Adipose tissue (tissue), 3 donors: ENCODE measurements around the gene RANBP17. TPM values are rescaled to one million over a fixed set of nuclear protein-coding genes. Genes with fewer than 3 reads are reported as not detected.

ENCODE experiments used
- H3K27ac ChIP-seq: one replicate; pipeline ENCODE4 v1.5.1; 2013; ENCODE audit warnings: low read depth, low read length
- WGBS, 3 donors: extraction: QIAGEN DNeasy Blood & Tissue Kit; methylation state at CpG; one replicate each; pipeline ENCODE4 v1.1.7; 2013; 5-methylcytosine and 5-hydroxymethylcytosine counted together
- polyA plus RNA-seq, 3 donors: library from polyadenylated mRNA; stranded (reverse); fragments of 200-250 nt; gene quantifications; one replicate each; pipeline ENCODE4 v1.2.3, GENCODE V29; 2013
- donor health status: healthy with polysubstance abuse.
- donor health status: Bipolar disorder and iron deficiency.
- donor health status: healthy.

The RANBP17 gene
- polyA plus RNA-seq, 3 donors, result 0.85 to 1.2 (median 1.1) TPM

DNA sequence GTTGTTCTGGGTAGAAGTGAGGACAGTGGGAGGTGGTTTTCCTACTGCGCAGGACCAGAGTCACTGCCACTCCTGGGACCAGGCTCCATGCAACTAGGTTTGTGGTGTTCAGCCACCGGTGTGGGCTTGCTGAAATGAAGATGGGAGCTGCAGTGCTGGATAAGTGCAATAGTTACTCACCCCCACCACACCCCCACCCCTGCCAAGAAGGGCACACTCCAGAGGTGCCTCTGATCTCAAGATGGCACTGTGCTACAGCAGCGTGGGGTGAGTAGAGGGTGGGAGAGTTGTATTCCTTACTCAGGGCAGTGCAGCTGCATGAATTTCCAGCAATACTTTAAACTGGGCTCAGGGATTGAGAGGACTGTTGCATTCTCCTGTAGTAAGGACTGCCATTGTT is 259.8 kb downstream of the RANBP17 start:
- no peak overlapping the region for H3K27ac ChIP-seq
- WGBS, 3 donors, result 95 to 98% (median 98%) methylated on average over 3 of the region's 3 CpGs

GRCh38 chr5:171122372-171122771 is 260.6 kb downstream of the RANBP17 start:
- 73 to 84% (median 83%) methylated on average over 2 of the region's 2 CpGs for WGBS, 3 donors
- H3K27ac ChIP-seq, result no peak overlapping the region

GRCh38 chr5:171123417-171123816 is 261.6 kb downstream of the RANBP17 start:
- 83 to 95% (median 87%) methylated on average over 4 of the region's 4 CpGs for WGBS, 3 donors
- no peak overlapping the region for H3K27ac ChIP-seq

- H3K27ac ChIP-seq, result no peak overlapping the region
- 79 to 90% (median 83%) methylated on average over 2 of the region's 2 CpGs for WGBS, 3 donors
Measured at GRCh38 chr5:171127314-171127713, 265.5 kb downstream of the RANBP17 start.

GRCh38 chr5:171128136-171128535 is 266.3 kb downstream of the RANBP17 start:
- 92 to 95% (median 94%) methylated on average over 4 of the region's 4 CpGs for WGBS, 3 donors
- no peak overlapping the region for H3K27ac ChIP-seq

DNA sequence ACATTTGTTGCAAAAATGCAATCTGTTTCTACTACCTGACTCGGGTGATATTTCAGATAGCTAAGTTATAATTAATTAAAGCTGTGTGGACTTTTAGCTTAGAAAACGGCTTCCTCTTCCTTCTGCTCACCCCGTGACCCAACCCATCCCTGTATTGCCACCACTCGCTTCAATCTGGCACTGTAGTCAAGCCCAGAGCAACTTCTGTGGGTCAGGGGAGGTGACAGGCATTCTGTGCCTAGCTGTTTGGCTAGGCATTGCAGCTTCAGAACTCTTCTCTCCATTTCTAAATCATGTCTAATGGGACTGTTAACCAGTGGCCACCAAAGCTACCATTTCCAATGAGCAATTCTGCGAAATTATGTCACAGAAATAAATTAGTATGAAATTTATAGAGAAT is 267.5 kb downstream of the RANBP17 start:
- H3K27ac ChIP-seq, result no peak overlapping the region
- 75 to 82% (median 81%) methylated on average over 5 of the region's 5 CpGs for WGBS, 3 donors

DNA sequence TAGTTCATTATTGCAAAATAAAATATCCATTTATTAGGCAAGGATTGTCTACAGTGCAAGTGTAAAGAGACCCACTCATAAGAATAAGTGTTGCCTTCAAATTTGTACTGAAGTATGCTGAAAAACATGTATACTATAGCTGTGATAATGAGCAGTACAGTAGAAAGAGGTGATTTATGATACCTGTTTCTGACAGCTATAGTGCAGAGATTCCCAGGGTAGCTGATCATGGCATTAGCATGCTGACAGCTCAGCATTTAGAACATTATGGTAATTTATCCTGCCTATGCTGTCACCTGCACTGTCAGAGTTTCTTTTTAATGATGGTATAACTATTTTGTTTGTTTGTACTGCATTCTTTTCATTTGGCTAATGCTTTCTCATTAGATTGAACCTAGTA is 269.7 kb downstream of the RANBP17 start:
- no peak overlapping the region for H3K27ac ChIP-seq

- WGBS, 3 donors, result 91 to 94% (median 94%) methylated on average over 1 of the region's 1 CpG
Measured at GRCh38 chr5:171137768-171138525, 276.1 kb downstream of the RANBP17 start.

DNA sequence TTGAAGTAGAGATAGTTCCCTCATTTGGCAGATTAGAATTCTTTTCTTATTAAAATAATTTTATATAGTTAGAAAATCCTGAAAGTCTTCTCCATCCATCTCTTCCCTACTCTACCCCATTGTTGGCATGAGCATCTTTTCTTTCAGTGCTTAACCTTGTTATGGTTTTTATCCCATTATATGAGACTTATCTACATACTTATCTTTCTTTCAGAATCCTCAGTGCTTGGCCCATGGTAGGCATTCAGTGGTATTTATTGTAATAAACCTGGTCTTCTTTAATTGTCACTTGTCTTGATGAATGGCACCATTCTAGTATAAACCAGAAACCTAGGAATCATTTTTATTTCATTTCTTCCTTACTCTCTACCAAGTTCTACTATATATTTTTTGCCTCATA is 277.4 kb downstream of the RANBP17 start:
- no peak overlapping the region for H3K27ac ChIP-seq

More at GRCh38 chr5:171137768-171138525, 276.1 kb downstream of the RANBP17 start:
- no peak overlapping the region for H3K27ac ChIP-seq

GRCh38 chr5:171142617-171143016 is 280.8 kb downstream of the RANBP17 start:
- no peak overlapping the region for H3K27ac ChIP-seq

- no peak overlapping the region for H3K27ac ChIP-seq
- 46 to 74% (median 56%) methylated on average over 3 of the region's 3 CpGs for WGBS, 3 donors
Measured at GRCh38 chr5:171143171-171143570, 281.4 kb downstream of the RANBP17 start.

- H3K27ac ChIP-seq, result no peak overlapping the region
- 87 to 97% (median 94%) methylated on average over 6 of the region's 6 CpGs for WGBS, 3 donors
Measured at GRCh38 chr5:171143926-171144325, 282.1 kb downstream of the RANBP17 start.

- WGBS, 3 donors, result 69 to 85% (median 84%) methylated on average over 2 of the region's 2 CpGs
Measured at GRCh38 chr5:171149333-171149732, 287.5 kb downstream of the RANBP17 start.

GRCh38 chr5:171149772-171150171 is 288.0 kb downstream of the RANBP17 start:
- 61 to 88% (median 66%) methylated on average over 3 of the region's 3 CpGs for WGBS, 3 donors
- H3K27ac ChIP-seq, result no peak overlapping the region

More at GRCh38 chr5:171149333-171149732, 287.5 kb downstream of the RANBP17 start:
- no peak overlapping the region for H3K27ac ChIP-seq

DNA sequence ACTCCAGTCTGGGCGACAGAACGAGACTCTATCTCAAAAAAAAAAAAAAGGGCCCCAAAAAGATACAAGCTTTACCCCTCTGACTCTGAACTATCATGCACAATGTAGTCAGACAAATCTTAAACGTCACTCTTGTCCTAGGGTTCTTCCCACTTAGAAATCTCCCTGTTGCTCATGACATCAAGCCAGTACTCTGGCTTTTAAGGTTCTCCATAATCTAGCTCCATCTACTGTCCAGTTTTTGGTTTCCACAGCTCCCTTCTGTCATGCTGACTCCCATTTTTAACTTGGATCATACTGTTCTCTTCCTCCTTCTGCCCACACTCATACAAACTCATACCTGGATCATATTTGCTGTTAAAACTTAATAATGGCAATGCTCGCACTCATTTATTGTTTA is 290.6 kb downstream of the RANBP17 start:
- 88 to 90% (median 89%) methylated on average over 4 of the region's 4 CpGs for WGBS, 3 donors

GRCh38 chr5:171155621-171156020 is 293.8 kb downstream of the RANBP17 start:
- no peak overlapping the region for H3K27ac ChIP-seq
- WGBS, 3 donors, result 91 to 97% (median 93%) methylated on average over 1 of the region's 1 CpG

More for the DNA sequence above, 290.6 kb downstream of the RANBP17 start:
- no peak overlapping the region for H3K27ac ChIP-seq

DNA sequence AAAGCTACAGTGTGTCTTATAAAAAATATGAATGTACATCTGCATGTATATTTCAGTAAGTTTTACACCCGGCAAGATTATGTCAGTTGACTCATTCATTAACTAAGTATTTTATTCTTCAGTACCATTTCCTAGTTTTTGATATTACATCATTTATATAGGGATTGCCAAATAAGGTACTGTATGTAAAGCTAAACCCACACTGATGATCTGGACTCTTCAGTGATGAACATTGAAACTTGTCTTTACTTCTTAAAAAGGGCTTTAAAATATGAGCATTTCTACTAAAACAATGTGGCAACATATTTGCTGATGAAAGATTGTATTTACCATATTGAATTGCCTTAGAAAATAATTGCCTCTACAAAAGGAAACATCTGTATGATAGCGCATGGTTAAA is 295.5 kb downstream of the RANBP17 start:
- H3K27ac ChIP-seq, result no peak overlapping the region
- 67 to 91% (median 77%) methylated on average over 2 of the region's 2 CpGs for whole genome bisulfite sequencing, 3 donors

- no peak overlapping the region for H3K27ac ChIP-seq
- 94 to 100% (median 97%) methylated on average over 1 of the region's 1 CpG for WGBS, 3 donors
Measured at GRCh38 chr5:171157775-171158174, 296.0 kb downstream of the RANBP17 start.

DNA sequence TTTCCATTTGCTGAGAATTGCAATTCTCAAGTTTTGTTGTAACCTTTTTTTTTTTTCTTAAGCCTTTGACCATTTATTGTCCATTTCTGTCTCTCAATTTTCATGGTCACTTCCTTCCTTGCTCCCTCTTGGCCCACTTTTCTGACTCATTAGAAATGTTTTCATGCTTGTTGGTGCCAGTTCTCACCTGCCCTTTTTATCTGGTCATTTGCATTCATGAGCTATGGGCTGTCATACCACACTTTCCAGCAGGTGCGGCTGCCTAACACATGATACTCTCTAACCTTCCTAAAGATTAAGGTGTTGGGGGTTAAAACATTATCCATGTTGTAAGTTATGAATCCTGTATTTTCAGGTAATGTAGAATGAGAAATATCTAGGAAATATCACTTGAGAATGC is 296.8 kb downstream of the RANBP17 start:
- WGBS, 3 donors, result 94 to 97% (median 94%) methylated on average over 1 of the region's 1 CpG
- no peak overlapping the region for H3K27ac ChIP-seq

- no peak overlapping the region for H3K27ac ChIP-seq
- 93 to 98% (median 96%) methylated on average over 1 of the region's 1 CpG for WGBS, 3 donors
Measured at GRCh38 chr5:171162165-171162564, 300.3 kb downstream of the RANBP17 start.
